H1 (cell line): Measurements from ENCODE around the gene MRPS2. TPM values are rescaled to one million over a fixed set of nuclear protein-coding genes. Genes with fewer than 3 reads are reported as not detected.

ENCODE experiments used
- CTCF ChIA-PET: fragments of 300-600 bp; sonication (Branson Sonifier 250); formaldehyde crosslinking; loops from one replicate; lab custom pipeline; 2021; ENCODE audit not compliant: partially characterized antibody; lab: Charles Lee
- POLR2A ChIA-PET: fragments of 300-600 bp; sonication (Branson Sonifier 250); formaldehyde crosslinking; loops from one replicate; lab custom pipeline; 2021; ENCODE audit warnings: inconsistent platforms; ENCODE audit not compliant: partially characterized antibody; lab: Charles Lee
- DNase-seq, 2 experiments: peaks; one replicate each; pipeline versions ENCODE4 v3.0.0 to v3.0.0-alpha.2; 2010 to 2022; ENCODE audit warnings: low spot score in 2 of 2, low read depth in 1 of 2, mixed read lengths in 1 of 2
- FAIRE-seq: peaks from 2 replicates; lab custom pipeline; 2011; peaks lifted over from hg19 to GRCh38; lab: Jason Lieb, UNC
- H2AFZ ChIP-seq: 2 replicates; pipeline ENCODE4 v1.8.1; 2012; ENCODE audit warnings: low read length, inconsistent platforms
- H2AK5ac ChIP-seq: 2 replicates; pipeline ENCODE4 v1.6.1; 2013; ENCODE audit warnings: low read depth, low read length
- H2BK120ac ChIP-seq: replicated peaks from 2 replicates; pipeline ENCODE3; 2013; ENCODE audit warnings: low read depth, low read length, inconsistent platforms
- H2BK12ac ChIP-seq: 2 replicates; pipeline ENCODE4 v1.6.1; 2013; ENCODE audit warnings: low read depth, low read length
- H2BK15ac ChIP-seq: 2 replicates; pipeline ENCODE4 v1.6.1; 2013; ENCODE audit warnings: low read length
- H2BK20ac ChIP-seq: 2 replicates; pipeline ENCODE4 v1.6.1; 2013; ENCODE audit warnings: low read length
- H2BK5ac ChIP-seq: 2 replicates; pipeline ENCODE4 v1.6.1; 2013; ENCODE audit warnings: low read depth, low read length
- H3K14ac ChIP-seq: 2 replicates; pipeline ENCODE4 v1.6.1; 2013; ENCODE audit warnings: inconsistent platforms; ENCODE audit not compliant: insufficient read length
- H3K18ac ChIP-seq: 2 replicates; pipeline ENCODE4 v1.6.1; 2013; ENCODE audit warnings: low read length; ENCODE audit errors: extremely low read depth
- H3K23ac ChIP-seq: 2 replicates; pipeline ENCODE4 v1.6.1; 2013; ENCODE audit warnings: inconsistent platforms; ENCODE audit not compliant: insufficient read length
- H3K23me2 ChIP-seq: 2 replicates; pipeline ENCODE4 v1.6.1; 2013; ENCODE audit warnings: low read depth, low read length
- H3K27ac ChIP-seq: 2 replicates; pipeline ENCODE4 v1.6.1; 2011; ENCODE audit warnings: low read depth, low read length, inconsistent platforms
- H3K27me3 ChIP-seq, 4 experiments: replicated peaks in 1 of 4; 1 replicate in 1 of 4; 2 replicates in 3 of 4; pipeline versions ENCODE4 v1.6.1 to v1.8.1; 2011 to 2013; ENCODE audit warnings: low read length in 3 of 4, mild to moderate bottlenecking in 3 of 4, inconsistent platforms in 2 of 4, mixed read lengths in 2 of 4, moderate library complexity in 1 of 4; ENCODE audit not compliant: control insufficient read depth in 3 of 4, insufficient read depth in 3 of 4; ENCODE audit errors: extremely low read depth in 1 of 4
- H3K36me3 ChIP-seq, 4 experiments: 2 replicates each; pipeline versions ENCODE4 v1.6.1 to v1.8.1; 2011 to 2013; ENCODE audit warnings: mild to moderate bottlenecking in 4 of 4, low read length in 3 of 4, moderate library complexity in 2 of 4, control low read depth in 1 of 4, inconsistent platforms in 1 of 4; ENCODE audit not compliant: insufficient read depth in 4 of 4, control insufficient read depth in 2 of 4
- H3K4ac ChIP-seq: replicated peaks from 2 replicates; pipeline ENCODE3; 2013; ENCODE audit warnings: low read length, low read depth, mixed read lengths, inconsistent platforms; ENCODE audit not compliant: insufficient read length
- H3K4me1 ChIP-seq, 4 experiments: replicated peaks in 1 of 4; 1 replicate in 1 of 4; 2 replicates in 3 of 4; pipeline versions ENCODE4 v1.6.1 to v1.8.1; 2011 to 2013; ENCODE audit warnings: low read length in 3 of 4, inconsistent platforms in 2 of 4, mixed read lengths in 1 of 4; ENCODE audit not compliant: insufficient read depth in 4 of 4, control insufficient read depth in 3 of 4
- H3K4me2 ChIP-seq, 2 experiments: 2 replicates each; pipeline versions ENCODE4 v1.6.1 to v1.8.1; 2011 to 2013; ENCODE audit warnings: low read depth in 2 of 2, low read length in 2 of 2, control low read depth in 1 of 2, inconsistent platforms in 1 of 2, mild to moderate bottlenecking in 1 of 2; ENCODE audit not compliant: insufficient read depth in 1 of 2
- H3K4me3 ChIP-seq, 4 experiments: fragments of 200-600, 300-600 bp in 1 of 4; sonication (generic), shearing (Covaris generic), sonication (Bioruptor Twin) in 1 of 4; 2 replicates each; pipeline versions ENCODE4 v1.5.1 to v1.8.1; 2011 to 2016; ENCODE audit warnings: low read length in 4 of 4, low read depth in 3 of 4, control low read depth in 2 of 4, inconsistent platforms in 2 of 4, mild to moderate bottlenecking in 2 of 4, mixed read lengths in 1 of 4, moderate library complexity in 1 of 4; ENCODE audit not compliant: insufficient read depth in 2 of 4; ENCODE audit errors: extremely low read depth in 1 of 4
- H3K56ac ChIP-seq: replicated peaks from 2 replicates; pipeline ENCODE3; 2013; ENCODE audit warnings: low read depth, mild to moderate bottlenecking, mixed read lengths, low read length, inconsistent platforms; ENCODE audit not compliant: insufficient read length
- H3K79me1 ChIP-seq: 2 replicates; pipeline ENCODE4 v1.6.1; 2013; ENCODE audit warnings: low read depth, low read length, control low read depth
- H3K79me2 ChIP-seq, 2 experiments: 2 replicates each; pipeline versions ENCODE4 v1.6.1 to v1.8.1; 2012 to 2013; ENCODE audit warnings: low read length in 2 of 2, mild to moderate bottlenecking in 2 of 2, inconsistent platforms in 1 of 2; ENCODE audit not compliant: insufficient read depth in 2 of 2, control insufficient read depth in 1 of 2
- H3K9ac ChIP-seq, 4 experiments: replicated peaks in 1 of 4; 1 replicate in 1 of 4; 2 replicates in 3 of 4; pipeline versions ENCODE4 v1.6.1 to v1.8.1; 2011 to 2013; ENCODE audit warnings: low read depth in 3 of 4, low read length in 3 of 4, control low read depth in 2 of 4, mild to moderate bottlenecking in 2 of 4, moderate library complexity in 2 of 4, inconsistent platforms in 1 of 4; ENCODE audit errors: extremely low read depth in 1 of 4
- H3K9me3 ChIP-seq, 2 experiments: 2 replicates each; pipeline versions ENCODE4 v1.6.1 to v1.8.1; 2012 to 2013; ENCODE audit warnings: mild to moderate bottlenecking in 2 of 2, moderate library complexity in 2 of 2, control low read depth in 1 of 2, inconsistent platforms in 1 of 2, low read depth in 1 of 2, low read length in 1 of 2, mixed read lengths in 1 of 2; ENCODE audit not compliant: insufficient read depth in 2 of 2
- H4K20me1 ChIP-seq, 2 experiments: replicated peaks in 1 of 2; 2 replicates each; pipeline versions ENCODE3 to v1.8.1; 2011 to 2013; ENCODE audit warnings: inconsistent platforms in 2 of 2, low read length in 2 of 2, mild to moderate bottlenecking in 1 of 2; ENCODE audit not compliant: insufficient read depth in 2 of 2, control insufficient read depth in 1 of 2
- H4K5ac ChIP-seq: 2 replicates; pipeline ENCODE4 v1.6.1; 2013; ENCODE audit warnings: low read length, low read depth, mixed read lengths, inconsistent platforms; ENCODE audit not compliant: insufficient read length
- H4K8ac ChIP-seq: 2 replicates; pipeline ENCODE4 v1.8.0; 2013; ENCODE audit warnings: mild to moderate bottlenecking, moderate library complexity, low read length, inconsistent platforms; ENCODE audit not compliant: insufficient read depth; ENCODE audit errors: extremely low read depth
- H4K91ac ChIP-seq: replicated peaks from 2 replicates; pipeline ENCODE3; 2013; ENCODE audit warnings: low read length, mixed read lengths, inconsistent platforms; ENCODE audit not compliant: insufficient read length
- BACH1 ChIP-seq: IDR thresholded peaks from 2 replicates; pipeline ENCODE4 v1.6.1; 2012; ENCODE audit warnings: low read length, improper control_type of control experiment
- BCL11A ChIP-seq, 2 experiments: IDR thresholded peaks; one replicate each; pipeline ENCODE4 v1.6.1; 2011; ENCODE audit warnings: low read depth in 2 of 2, low read length in 2 of 2, mild to moderate bottlenecking in 2 of 2
- BRCA1 ChIP-seq: IDR thresholded peaks from 2 replicates; pipeline ENCODE4 v1.6.1; 2012; ENCODE audit warnings: low read depth, low read length, improper control_type of control experiment
- EP300 ChIP-seq, 2 experiments: IDR thresholded peaks; 1 replicate in 1 of 2; 2 replicates in 1 of 2; pipeline ENCODE4 v1.6.1; 2011 to 2012; ENCODE audit warnings: low read depth in 2 of 2, low read length in 2 of 2, mild to moderate bottlenecking in 2 of 2, borderline replicate concordance in 1 of 2, inconsistent platforms in 1 of 2, moderate library complexity in 1 of 2
- HDAC2 ChIP-seq, 2 experiments: fragments of 300-600 bp in 1 of 2; sonication (generic) in 1 of 2; IDR thresholded peaks; 2 replicates each; pipeline ENCODE4 v1.6.1; 2011 to 2012; ENCODE audit warnings: low read depth in 2 of 2, low read length in 2 of 2, mild to moderate bottlenecking in 2 of 2, moderate library complexity in 2 of 2, borderline replicate concordance in 1 of 2, inconsistent platforms in 1 of 2
- KDM1A ChIP-seq: fragments of 200-600, 300-600 bp; sonication (generic); IDR thresholded peaks from 2 replicates; pipeline ENCODE4 v1.7.1; 2016; ENCODE audit warnings: mild to moderate bottlenecking, low read length, borderline replicate concordance
- NRF1 ChIP-seq: IDR thresholded peaks from 2 replicates; pipeline ENCODE4 v1.6.1; 2011; ENCODE audit warnings: mild to moderate bottlenecking, low read depth, low read length, improper control_type of control experiment
- SIRT6 ChIP-seq: IDR thresholded peaks from one replicate; pipeline ENCODE4 v1.7.1; 2012; ENCODE audit warnings: low read length, inconsistent platforms
- SRF ChIP-seq: IDR thresholded peaks from 2 replicates; pipeline ENCODE4 v1.6.1; 2011; ENCODE audit warnings: mild to moderate bottlenecking, low read depth, low read length, moderate library complexity
- TCF12 ChIP-seq: IDR thresholded peaks from 2 replicates; pipeline ENCODE4 v1.6.1; 2011; ENCODE audit warnings: low read depth, mild to moderate bottlenecking, low read length
- TEAD4 ChIP-seq: IDR thresholded peaks from 2 replicates; pipeline ENCODE4 v1.6.1; 2012; ENCODE audit warnings: low read depth, low read length, inconsistent platforms, mixed read lengths
- ZNF274 ChIP-seq: IDR thresholded peaks from 2 replicates; pipeline ENCODE4 v1.7.0; 2012; ENCODE audit warnings: low read length, borderline replicate concordance; ENCODE audit errors: extremely low read depth
- WGBS, 2 experiments: shearing (Covaris generic) in 1 of 2; methylation state at CpG; one replicate each; pipeline versions ENCODE4 v1.1.6 to v1.1.7; 2013 to 2015; ENCODE audit warnings: low lambda C conversion rate in 2 of 2, mixed read lengths in 2 of 2, inconsistent platforms in 1 of 2, low coverage in 1 of 2, missing lambda C conversion rate in 1 of 2; ENCODE audit not compliant: insufficient replicate concordance in 2 of 2, insufficient coverage in 1 of 2, insufficient read length in 1 of 2; ENCODE audit errors: extremely low coverage in 1 of 2, missing lambda C conversion rate in 1 of 2; 5-methylcytosine and 5-hydroxymethylcytosine counted together
- polyA plus RNA-seq, 7 experiments: library from polyadenylated mRNA; depleted of rRNA in 3 of 7; stranded (reverse) in 5 of 7; unstranded in 2 of 7; fragments of >200 nt in 5 of 7; fragments of 200-250 nt in 2 of 7; gene quantifications; 1 replicate in 5 of 7; 2 replicates in 1 of 7; 4 replicates in 1 of 7; pipeline versions ENCODE4 v1.2.1 to v1.2.3, GENCODE V29; 2011 to 2013; ENCODE audit warnings: missing spikeins in 2 of 7, mixed read lengths in 2 of 7
- total RNA-seq: library from RNA; stranded (reverse); fragmentation: NEBNext Ultra II Directional; extraction: Animal tissue kit (Norgen Biotek cat#: 25700); gene quantifications from 2 replicates; pipeline ENCODE4 v1.2.1, GENCODE V29; 2021
- TF ChIP-seq, protein P1 (sequence below): IDR thresholded peaks from 2 replicates; pipeline ENCODE4 v1.6.1; 2012; ENCODE audit warnings: inconsistent platforms

The MRPS2 gene
- total and polyA plus RNA-seq, 2 of the 8 experiments (the other 6 are each of a cell fraction or from before 2014, with no cell fraction given), result 78.6 to 476 TPM

DNA sequence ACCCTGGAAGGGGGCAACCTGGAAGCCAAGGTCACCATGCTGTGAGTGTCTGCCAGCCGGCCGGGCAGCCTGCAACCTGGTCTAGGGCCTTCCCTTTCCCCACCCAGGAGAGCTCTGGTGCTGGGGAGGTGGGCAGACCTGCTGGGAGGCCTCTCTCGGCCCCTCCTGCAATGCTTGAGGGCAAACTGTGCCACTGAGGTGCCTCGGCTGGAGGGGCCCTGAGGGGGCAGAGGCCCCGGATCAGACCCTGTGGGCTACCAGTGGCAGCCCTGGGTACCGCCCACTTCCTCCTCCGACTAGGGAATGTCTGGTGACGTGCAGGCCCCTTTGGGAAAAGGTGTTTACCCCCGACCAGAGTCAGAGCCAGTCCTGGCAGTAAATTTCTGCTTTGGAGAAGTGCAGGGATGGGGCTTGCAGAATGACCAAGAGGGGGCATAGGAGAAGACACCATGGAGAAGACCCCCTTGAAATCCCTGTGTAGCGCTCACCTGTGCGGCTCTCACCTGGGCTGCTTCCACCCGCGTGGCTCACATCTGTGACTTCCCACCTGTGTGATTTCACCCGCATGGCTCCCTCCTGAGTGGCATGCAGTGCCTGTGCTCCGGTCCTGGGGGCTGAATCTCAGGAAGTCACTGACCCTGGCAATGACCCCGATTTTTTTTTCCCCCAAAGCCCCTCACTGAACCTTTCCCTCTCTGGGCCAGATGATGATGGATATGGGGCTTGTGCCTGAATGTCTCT is 21.8 kb downstream of the MRPS2 start:
- Histone ChIP-seq H3K23ac (no peak overlapping the region), H2BK120ac (no peak overlapping the region), H3K79me1 (no peaks in the 10 kb centered on the region), H3K4ac (no peak overlapping the region), H3K4me2 (no peak overlapping the region), H4K91ac (no peak overlapping the region), H2BK15ac (no peak overlapping the region), H3K36me3 (no peaks in the 10 kb centered on the region), H3K18ac (no peak overlapping the region), H2BK5ac (no peak overlapping the region), H3K4me1 (peaks cover 0 to 12% (median 6%) of the 10 kb centered on the region in 4 experiments; a peak in 5 of 7 replicates), H2BK12ac (no peak overlapping the region), H4K5ac (no peak overlapping the region), H3K27me3 (no peaks in the 10 kb centered on the region), H4K8ac (no peak overlapping the region), H3K27ac (no peak overlapping the region), H3K79me2 (no peaks in the 10 kb centered on the region), H3K23me2 (no peaks in the 10 kb centered on the region; the same call in 1 of the 2 replicates), H3K9me3 (no peaks in the 10 kb centered on the region), H3K4me3 (no peak overlapping the region), H2AK5ac (no peak overlapping the region), H3K9ac (no peak overlapping the region), H2BK20ac (no peak overlapping the region), H2AFZ (no peak overlapping the region; the same call in 1 of the 2 replicates), H4K20me1 (no peaks in the 10 kb centered on the region), H3K14ac (no peak overlapping the region), H3K56ac (no peak overlapping the region)
- peak in 1 of 2 experiments; percentile 50 for DNase-seq
- CTCF ChIA-PET, result interaction anchor here (1.0 to 3.0 kb wide), 2 partner anchors 9 to 17 kb away, joined by 7 to 14 read pairs; no protein-coding TSS in a partner anchor
- no peak for FAIRE-seq
- POLR2A ChIA-PET, result no interaction called here
- WGBS, 2 experiments, result 82% methylated on average over 14 of the region's 16 CpGs; no CpG with 5 or more reads in 1 of the 2 experiments
- TF ChIP-seq TEAD4, result no peak
- TF ChIP-seq, protein P1, sequence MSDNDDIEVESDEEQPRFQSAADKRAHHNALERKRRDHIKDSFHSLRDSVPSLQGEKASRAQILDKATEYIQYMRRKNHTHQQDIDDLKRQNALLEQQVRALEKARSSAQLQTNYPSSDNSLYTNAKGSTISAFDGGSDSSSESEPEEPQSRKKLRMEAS, result no peak
- TF ChIP-seq BCL11A (IDR thresholded peaks at IDR 0.05; ENCODE audit: low read depth in 2 of 2, low read length in 2 of 2), result no peak
- no peak for TF ChIP-seq EP300 (IDR thresholded peaks at IDR 0.05; ENCODE audit: borderline replicate concordance in 1 of 2, low read depth in 2 of 2, low read length in 2 of 2)
- TF ChIP-seq NRF1, result no peak
- no peak for TF ChIP-seq KDM1A
- TF ChIP-seq TCF12, result no peak
- no peak for TF ChIP-seq SRF
- TF ChIP-seq HDAC2 (IDR thresholded peaks at IDR 0.05; ENCODE audit: borderline replicate concordance in 1 of 2, low read depth in 2 of 2, low read length in 2 of 2), result no peak
- no peak for TF ChIP-seq SIRT6
- TF ChIP-seq BRCA1, result no peak
- TF ChIP-seq ZNF274, result no peak
- no peak for TF ChIP-seq BACH1
